Tibial artery (tissue), 4 donors: ENCODE results near the gene S100A12.

Experiments used
- DNase-seq, 2 donors: peaks; one replicate each; pipeline ENCODE4 v3.0.0-alpha.2; 2019
- H3K27ac ChIP-seq, 2 donors: fragments of 200-600 bp; sonication (generic) in 1 of 2; 1 replicate in 1 of 2; 2 replicates in 1 of 2; pipeline ENCODE4 v1.5.1; 2018 to 2019; ENCODE audit warnings: mild to moderate bottlenecking in 1 of 2
- H3K27me3 ChIP-seq, 2 donors: fragments of 200-600 bp; sonication (generic) in 1 of 2; one replicate each; pipeline versions ENCODE4 v1.5.1 to v1.6.0; 2016 to 2019
- H3K36me3 ChIP-seq, 3 donors: fragments of 200-600 bp; sonication (generic) in 2 of 3; one replicate each; pipeline ENCODE4 v1.5.1; 2016 to 2019; ENCODE audit warnings: mild to moderate bottlenecking in 2 of 3
- H3K4me1 ChIP-seq, 4 donors: fragments of 200-600 bp; sonication (generic) in 2 of 4; 1 replicate in 3 of 4; 2 replicates in 1 of 4; pipeline ENCODE4 v1.5.1; 2016 to 2019
- H3K4me3 ChIP-seq, 2 donors: fragments of 200-600 bp; sonication (generic) in 1 of 2; 1 replicate in 1 of 2; 2 replicates in 1 of 2; pipeline ENCODE4 v1.5.1; 2018 to 2019; ENCODE audit warnings: mild to moderate bottlenecking in 2 of 2
- H3K9me3 ChIP-seq, 3 donors: fragments of 200-600 bp; sonication (generic) in 1 of 3; one replicate each; pipeline ENCODE4 v1.5.1; 2016 to 2019
- CTCF ChIP-seq, 2 experiments: fragments of 200-600 bp in 1 of 2; fragments of 450-650 bp in 1 of 2; IDR thresholded peaks; one replicate each; pipeline ENCODE4 v1.5.1; 2017 to 2019; ENCODE audit warnings: antibody characterized with exemption in 2 of 2, mild to moderate bottlenecking in 1 of 2, moderate library complexity in 1 of 2
- intact Hi-C: fragments of 100-400 bp; cut with DNase I; formaldehyde crosslinking; loops from one replicate; pipeline ENCODE4 v1.15.0; 2023; ENCODE audit warnings: low total_unique reads

S100A12 gene

GRCh38 chr1:153403421-153404085, 28.1 kb upstream of the S100A12 start:
- Histone ChIP-seq H3K4me1 (no peaks in the 10 kb centered on the region), H3K27me3 (peaks cover 0 to 8% of the 10 kb centered on the region in 2 donors), H3K36me3 (no peaks in the 10 kb centered on the region), H3K4me3 (no peak overlapping the region), H3K27ac (no peak overlapping the region), H3K9me3 (no peaks in the 10 kb centered on the region)
- peak in 1 of 2 donors; percentile 28 for DNase-seq
- no peak for TF ChIP-seq CTCF (IDR thresholded peaks at IDR 0.05)
- intact Hi-C loops, result no loop called here

DNA sequence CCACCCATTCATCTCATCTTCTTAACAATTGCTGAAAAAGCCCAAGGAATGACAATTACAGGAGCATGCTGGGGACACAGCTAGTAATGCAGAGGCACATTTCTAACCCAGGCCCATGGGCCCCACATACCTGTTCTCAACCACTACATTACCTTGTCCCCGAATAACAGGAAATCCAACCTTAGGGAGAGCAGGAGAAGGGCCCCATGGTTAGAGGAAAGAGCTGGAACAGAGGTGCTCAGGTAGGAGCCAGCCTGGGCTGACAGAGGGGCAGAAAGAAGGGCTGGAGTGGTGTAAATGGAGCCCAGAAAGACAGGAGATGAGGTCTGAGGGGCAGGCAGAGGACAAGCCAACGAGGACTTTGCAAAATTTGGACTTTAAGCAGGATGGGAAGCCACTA, 26.8 kb upstream of the S100A12 start:
- Histone ChIP-seq H3K27me3 (peaks cover 0 to 12% of the 10 kb centered on the region in 2 donors), H3K27ac (no peak overlapping the region), H3K4me1 (no peaks in the 10 kb centered on the region), H3K4me3 (no peak overlapping the region), H3K36me3 (no peaks in the 10 kb centered on the region), H3K9me3 (no peaks in the 10 kb centered on the region)
- no peak for TF ChIP-seq CTCF (IDR thresholded peaks at IDR 0.05)
- DNase-seq, result no peak
- intact Hi-C loops, result no loop called here

GRCh38 chr1:153401461-153401860, 26.0 kb upstream of the S100A12 start:
- intact Hi-C loops, result no loop called here
- H3K4me1 ChIP-seq, result no peaks in the 10 kb centered on the region
- H3K27ac ChIP-seq, result no peak overlapping the region
- peaks cover 0 to 9% of the 10 kb centered on the region in 2 donors for H3K27me3 ChIP-seq
- no peaks in the 10 kb centered on the region for H3K9me3 ChIP-seq
- H3K36me3 ChIP-seq, result no peaks in the 10 kb centered on the region
- DNase-seq, result no peak
- H3K4me3 ChIP-seq, result no peak overlapping the region
- TF ChIP-seq CTCF (IDR thresholded peaks at IDR 0.05), result no peak

GRCh38 chr1:153400244-153400643, 24.8 kb upstream of the S100A12 start:
- no peaks in the 10 kb centered on the region for H3K36me3 ChIP-seq
- no peaks in the 10 kb centered on the region for H3K9me3 ChIP-seq
- TF ChIP-seq CTCF (IDR thresholded peaks at IDR 0.05), result no peak
- no peak overlapping the region for H3K27ac ChIP-seq
- intact Hi-C loops, result no loop called here
- H3K27me3 ChIP-seq, result peaks cover 0 to 14% of the 10 kb centered on the region in 2 donors
- no peaks in the 10 kb centered on the region for H3K4me1 ChIP-seq
- no peak overlapping the region for H3K4me3 ChIP-seq
- peak in 1 of 2 donors; percentile 21 for DNase-seq

GRCh38 chr1:153399401-153400055, 24.1 kb upstream of the S100A12 start:
- intact Hi-C loops, result no loop called here
- H3K4me3 ChIP-seq, result no peak overlapping the region
- H3K4me1 ChIP-seq, result no peaks in the 10 kb centered on the region
- no peaks in the 10 kb centered on the region for H3K9me3 ChIP-seq
- peaks cover 0 to 14% of the 10 kb centered on the region in 2 donors for H3K27me3 ChIP-seq
- H3K36me3 ChIP-seq, result no peaks in the 10 kb centered on the region
- no peak for DNase-seq
- no peak for TF ChIP-seq CTCF (IDR thresholded peaks at IDR 0.05)
- H3K27ac ChIP-seq, result no peak overlapping the region
